B cell (primary cell): ENCODE results near the gene TBC1D22A. TPM values are rescaled to one million over a fixed set of nuclear protein-coding genes. Genes with fewer than 3 reads are reported as not detected.

Source experiments
- ATAC-seq: fragments of 200-7000 bp; cut with Tn5 transposase; one replicate; pipeline ENCODE4 v1.10.0; 2021; ENCODE audit warnings: low read depth, mild to moderate bottlenecking, moderate number of reproducible peaks, moderate library complexity
- CTCF ChIA-PET: fragments of 350-600 bp; sonication (Branson Sonifier 250); formaldehyde crosslinking; loops from one replicate; lab custom pipeline; 2021; ENCODE audit warnings: antibody characterized with exemption, inconsistent platforms; lab: Charles Lee
- POLR2A ChIA-PET: fragments of 350-600 bp; sonication (Branson Sonifier 250); formaldehyde crosslinking; loops from one replicate; lab custom pipeline; 2021; ENCODE audit warnings: antibody characterized with exemption; lab: Charles Lee
- DNase-seq: peaks from one replicate; pipeline ENCODE4 v3.0.0; 2013
- H2AFZ ChIP-seq: 2 replicates; pipeline ENCODE4 v1.6.1; 2012; ENCODE audit warnings: mild to moderate bottlenecking, low read depth, low read length; ENCODE audit not compliant: insufficient read depth, poor library complexity, severe bottlenecking
- H3K27ac ChIP-seq, 2 donors: 1 replicate in 1 of 2; 2 replicates in 1 of 2; pipeline ENCODE4 v1.5.1; 2012 to 2013; ENCODE audit warnings: low read length in 2 of 2, mild to moderate bottlenecking in 2 of 2, moderate library complexity in 1 of 2
- H3K27me3 ChIP-seq, 4 experiments: fragments of 200-600 bp in 1 of 4; sonication (generic) in 1 of 4; replicated peaks in 1 of 4; 1 replicate in 2 of 4; 2 replicates in 2 of 4; pipeline versions ENCODE4 v1.6.1 to v1.7.0; 2013 to 2016; ENCODE audit warnings: low read length in 3 of 4, mild to moderate bottlenecking in 2 of 4, mixed read lengths in 1 of 4, moderate library complexity in 1 of 4; ENCODE audit not compliant: insufficient read depth in 4 of 4, control insufficient read depth in 3 of 4; ENCODE audit errors: control extremely low read depth in 1 of 4
- H3K36me3 ChIP-seq, 2 experiments: replicated peaks in 1 of 2; 1 replicate in 1 of 2; 2 replicates in 1 of 2; pipeline versions ENCODE4 v1.6.1 to v1.7.1; 2013; ENCODE audit warnings: low read length in 1 of 2; ENCODE audit not compliant: insufficient read depth in 2 of 2, control insufficient read depth in 1 of 2; ENCODE audit errors: control extremely low read depth in 1 of 2, extremely low read depth in 1 of 2
- H3K4me1 ChIP-seq, 2 donors: fragments of 200-600 bp in 1 of 2; sonication (generic) in 1 of 2; 1 replicate in 1 of 2; 2 replicates in 1 of 2; pipeline versions ENCODE4 v1.5.1 to v1.6.1; 2013 to 2017; ENCODE audit warnings: low read length in 2 of 2; ENCODE audit not compliant: control insufficient read depth in 2 of 2, insufficient read depth in 2 of 2
- H3K4me2 ChIP-seq: replicated peaks from 2 replicates; pipeline ENCODE3; 2012; ENCODE audit warnings: mild to moderate bottlenecking, low read depth, low read length; ENCODE audit not compliant: poor library complexity, severe bottlenecking
- H3K4me3 ChIP-seq, 5 experiments: fragments of 200-600 bp in 1 of 5; sonication (generic) in 1 of 5; 1 replicate in 3 of 5; 2 replicates in 2 of 5; pipeline versions ENCODE4 v1.5.1 to v1.7.0; 2011 to 2016; ENCODE audit warnings: low read length in 4 of 5, mild to moderate bottlenecking in 4 of 5, low read depth in 2 of 5, control low read depth in 1 of 5, moderate library complexity in 1 of 5; ENCODE audit not compliant: insufficient read depth in 1 of 5; ENCODE audit errors: control extremely low read depth in 1 of 5, extremely low read depth in 1 of 5
- H3K79me2 ChIP-seq: fragments of 200-600 bp; sonication (generic); one replicate; pipeline ENCODE4 v1.6.0; 2016; ENCODE audit warnings: low read length; ENCODE audit not compliant: control insufficient read depth, insufficient read depth
- H3K9ac ChIP-seq: fragments of 200-600 bp; sonication (generic); 2 replicates; pipeline ENCODE4 v1.6.1; 2017; ENCODE audit warnings: mild to moderate bottlenecking, low read length, moderate library complexity
- H3K9me3 ChIP-seq, 3 donors: one replicate each; pipeline versions ENCODE4 v1.6.1 to v1.7.1; 2013; ENCODE audit warnings: low read length in 2 of 3; ENCODE audit not compliant: control insufficient read depth in 2 of 3, insufficient read depth in 1 of 3; ENCODE audit errors: control extremely low read depth in 1 of 3
- H4K20me1 ChIP-seq: 2 replicates; pipeline ENCODE4 v1.6.0; 2012; ENCODE audit warnings: mild to moderate bottlenecking, low read length; ENCODE audit not compliant: insufficient read depth, control insufficient read depth, poor library complexity, severe bottlenecking
- H3K27ac Mint-ChIP-seq: one replicate; pipeline ENCODE4 v1.8.0; 2021; ENCODE audit warnings: mixed read lengths
- H3K27me3 Mint-ChIP-seq: one replicate; pipeline ENCODE4 v1.8.0; 2021; ENCODE audit warnings: mixed read lengths
- H3K4me1 Mint-ChIP-seq: one replicate; pipeline ENCODE4 v1.8.0; 2021; ENCODE audit warnings: mixed read lengths
- H3K4me3 Mint-ChIP-seq: one replicate; pipeline ENCODE4 v1.8.0; 2021; ENCODE audit warnings: mixed read lengths
- H3K9me3 Mint-ChIP-seq: one replicate; pipeline ENCODE4 v1.8.0; 2022; ENCODE audit warnings: mixed read lengths; ENCODE audit not compliant: insufficient read depth
- EZH2 ChIP-seq: IDR thresholded peaks from 2 replicates; pipeline ENCODE4 v1.6.1; 2012; ENCODE audit warnings: borderline replicate concordance, low read depth, mild to moderate bottlenecking, moderate library complexity, low read length; ENCODE audit not compliant: insufficient read depth, poor library complexity, severe bottlenecking
- WGBS: methylation state at CpG from one replicate; pipeline ENCODE4 v1.1.5; 2013; ENCODE audit warnings: missing lambda C conversion rate; ENCODE audit not compliant: insufficient coverage; 5-methylcytosine and 5-hydroxymethylcytosine counted together
- intact Hi-C: fragments of 100-400 bp; cut with micrococcal nuclease; formaldehyde crosslinking; loops from one replicate; pipeline ENCODE4 v1.10.0; 2022
- polyA plus RNA-seq: library from polyadenylated mRNA; depleted of rRNA; stranded (reverse); fragments of >200 nt; gene quantifications from 2 replicates; pipeline ENCODE4 v1.2.3, GENCODE V29; 2012
- total RNA-seq, 2 donors: library from RNA; stranded (reverse); fragments of 120-200 nt in 1 of 2; gene quantifications; 1 replicate in 1 of 2; 2 replicates in 1 of 2; pipeline versions ENCODE4 v1.2.3 to v1.2.4, GENCODE V29; 2013 to 2022
- TF ChIP-seq, protein P1 (sequence below): fragments of 200-600 bp; IDR thresholded peaks from one replicate; pipeline ENCODE4 v1.8.0; 2022; ENCODE audit warnings: antibody characterized with exemption, mild to moderate bottlenecking

TBC1D22A gene
- total and polyA plus RNA-seq, 2 donors (not counting 1 experiment from before 2014, with no cell fraction given) = 73.8 to 128 TPM

DNA sequence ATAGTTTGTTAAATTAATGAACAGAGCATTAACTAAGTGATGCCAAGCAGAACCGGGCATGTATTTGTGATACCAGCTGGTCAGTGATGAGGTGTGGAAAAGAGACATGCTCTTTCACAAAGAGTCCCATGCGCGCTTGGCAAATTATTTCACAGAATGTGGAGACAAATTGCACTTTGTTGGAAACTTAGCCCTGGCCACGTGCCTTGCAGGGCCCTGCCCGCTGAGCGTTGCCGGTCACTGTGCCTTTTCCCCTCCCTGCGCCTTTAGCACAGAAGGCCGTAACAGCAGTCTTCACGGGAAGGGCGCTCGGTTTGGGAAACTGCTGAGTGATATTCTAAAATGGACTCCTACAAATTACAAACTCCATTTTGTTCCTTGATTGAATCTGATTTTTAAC lies 235.9 kb downstream of the TBC1D22A start:
- Histone ChIP-seq H3K4me2 (no peak overlapping the region), H3K27ac (no peak overlapping the region), H3K27me3 (no peaks in the 10 kb centered on the region), H3K4me3 (no peak overlapping the region), H3K9ac (no peak overlapping the region), H3K36me3 (peaks cover 0 to 60% of the 10 kb centered on the region in 2 experiments), H3K9me3 (peaks cover 0 to 3% (median 0%) of the 10 kb centered on the region in 3 donors), H2AFZ (no peak overlapping the region), H3K4me1 (peaks cover 0 to 10% of the 10 kb centered on the region in 2 donors), H3K79me2 (peaks cover 81% of the 10 kb centered on the region), H4K20me1 (peaks cover 78% of the 10 kb centered on the region)
- Mint-ChIP-seq H3K9me3 (no peaks in the 10 kb centered on the region), H3K4me1 (peaks cover 16% of the 10 kb centered on the region), H3K27ac (no peak overlapping the region), H3K27me3 (no peaks in the 10 kb centered on the region), H3K4me3 (no peak overlapping the region)
- ChIA-PET POLR2A (no interaction called here), CTCF (no interaction called here)
- DNase-seq = no peak
- 100% methylated on average over 6 of the region's 12 CpGs for WGBS
- TF ChIP-seq, protein P1, sequence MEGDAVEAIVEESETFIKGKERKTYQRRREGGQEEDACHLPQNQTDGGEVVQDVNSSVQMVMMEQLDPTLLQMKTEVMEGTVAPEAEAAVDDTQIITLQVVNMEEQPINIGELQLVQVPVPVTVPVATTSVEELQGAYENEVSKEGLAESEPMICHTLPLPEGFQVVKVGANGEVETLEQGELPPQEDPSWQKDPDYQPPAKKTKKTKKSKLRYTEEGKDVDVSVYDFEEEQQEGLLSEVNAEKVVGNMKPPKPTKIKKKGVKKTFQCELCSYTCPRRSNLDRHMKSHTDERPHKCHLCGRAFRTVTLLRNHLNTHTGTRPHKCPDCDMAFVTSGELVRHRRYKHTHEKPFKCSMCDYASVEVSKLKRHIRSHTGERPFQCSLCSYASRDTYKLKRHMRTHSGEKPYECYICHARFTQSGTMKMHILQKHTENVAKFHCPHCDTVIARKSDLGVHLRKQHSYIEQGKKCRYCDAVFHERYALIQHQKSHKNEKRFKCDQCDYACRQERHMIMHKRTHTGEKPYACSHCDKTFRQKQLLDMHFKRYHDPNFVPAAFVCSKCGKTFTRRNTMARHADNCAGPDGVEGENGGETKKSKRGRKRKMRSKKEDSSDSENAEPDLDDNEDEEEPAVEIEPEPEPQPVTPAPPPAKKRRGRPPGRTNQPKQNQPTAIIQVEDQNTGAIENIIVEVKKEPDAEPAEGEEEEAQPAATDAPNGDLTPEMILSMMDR = no peak
- no peak for TF ChIP-seq EZH2
- intact Hi-C loops = no loop called here
- no peak for ATAC-seq

DNA sequence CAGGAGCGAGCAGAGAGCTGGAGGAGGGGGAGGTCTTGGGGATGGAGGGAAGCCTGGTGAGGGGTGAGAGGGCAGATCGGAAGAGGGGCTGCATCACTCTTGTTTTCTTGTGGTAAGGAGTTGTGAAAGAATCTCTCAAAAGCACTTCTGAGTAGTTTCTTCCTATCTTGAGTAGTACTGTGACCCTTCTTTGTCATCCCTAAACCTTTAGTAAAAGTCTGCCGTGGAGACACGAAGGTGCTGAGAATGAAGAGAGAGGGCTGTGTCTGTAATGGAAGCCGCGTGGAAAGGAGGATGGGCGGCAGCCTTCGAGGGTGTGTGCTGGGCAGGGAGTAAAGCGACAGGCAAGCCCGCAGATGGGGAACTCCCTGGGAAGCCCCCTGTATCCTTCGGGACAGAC lies 237.8 kb downstream of the TBC1D22A start:
- Histone ChIP-seq H3K4me3 (no peak overlapping the region), H3K36me3 (peaks cover 2 to 71% of the 10 kb centered on the region in 2 experiments), H4K20me1 (peaks cover 74% of the 10 kb centered on the region), H2AFZ (no peak overlapping the region), H3K79me2 (peaks cover 84% of the 10 kb centered on the region), H3K4me1 (peaks cover 0 to 10% of the 10 kb centered on the region in 2 donors), H3K9me3 (peaks cover 0 to 3% (median 0%) of the 10 kb centered on the region in 3 donors), H3K27me3 (no peaks in the 10 kb centered on the region), H3K9ac (no peak overlapping the region), H3K27ac (no peak overlapping the region), H3K4me2 (no peak overlapping the region)
- intact Hi-C loops = no loop called here
- Mint-ChIP-seq H3K4me3 (no peak overlapping the region), H3K4me1 (peaks cover 16% of the 10 kb centered on the region), H3K27ac (peak overlapping the region; percentile 37), H3K27me3 (no peaks in the 10 kb centered on the region), H3K9me3 (no peaks in the 10 kb centered on the region)
- ATAC-seq (no peak), DNase-seq (no peak)
- TF ChIP-seq, protein P1 = no peak
- no peak for TF ChIP-seq EZH2
- ChIA-PET CTCF (no interaction called here), POLR2A (no interaction called here)
- 92% methylated on average over 8 of the region's 11 CpGs for WGBS
